NCI-H2107 treated with DMSO at 0.1 percent for 48 hours (cell line): Measurements from ENCODE around the gene GABARAPL2.
A peak's percentile ranks its signal among the peaks of the same experiment; 100 is the strongest.
"Not testable (repeated sequence)": the region's sequence is repeated elsewhere in the genome, so short reads cannot be mapped to it uniquely, and the experiment has no call there.

Experiments
- DNase-seq: peaks from one replicate; lab custom pipeline; 2025; ENCODE audit not compliant: unreplicated experiment; lab: John Stamatoyannopoulos, UW

Gene GABARAPL2

DNA sequence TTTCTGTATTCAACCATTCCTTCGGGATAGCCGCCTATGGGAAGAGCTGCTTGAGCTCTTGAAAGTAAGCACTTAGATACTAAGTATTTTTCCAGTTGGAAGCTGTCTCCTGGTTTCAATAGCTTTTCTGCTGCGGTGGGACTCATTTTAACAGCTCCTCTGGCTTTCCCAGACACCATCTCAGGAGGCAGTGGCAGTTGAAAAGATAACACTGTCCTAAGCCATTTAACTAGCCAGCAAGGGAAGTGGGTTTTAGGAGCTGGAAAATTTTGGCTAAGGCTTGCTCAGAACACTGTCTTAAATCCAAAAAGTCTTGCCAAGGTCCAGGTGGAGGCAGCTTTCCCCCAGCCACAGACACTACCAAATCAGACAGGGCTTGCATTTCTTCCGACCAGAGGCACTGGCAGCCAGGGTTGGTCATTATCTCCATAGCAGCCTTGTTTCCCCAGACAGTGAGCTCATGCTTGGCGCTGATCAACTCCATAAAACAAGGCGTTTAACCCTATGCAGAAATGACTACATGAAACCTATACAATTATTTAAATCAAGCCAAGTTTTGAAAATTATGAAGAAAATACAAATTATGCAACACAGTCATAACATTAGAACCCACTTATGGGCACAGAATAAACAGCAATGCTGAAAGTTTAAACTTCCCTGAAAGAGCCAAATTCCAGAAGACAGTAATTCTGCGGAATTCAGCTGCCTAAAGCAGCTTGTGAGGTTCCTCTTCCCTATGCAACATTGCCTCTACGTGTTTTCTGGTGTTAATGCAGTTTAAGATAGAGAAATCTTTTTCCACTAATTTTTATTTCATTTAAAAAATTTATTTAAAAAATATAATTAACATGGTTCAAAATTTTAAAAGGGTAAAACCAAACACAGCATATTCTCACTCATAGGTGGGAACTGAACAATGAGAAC lies 25.0 kb downstream of the GABARAPL2 start:
- DNase-seq, result no peak

- DNase-seq, result not testable (repeated sequence)
Observed at GRCh38 chr16:75591927-75592326, 25.7 kb downstream of the GABARAPL2 start.

- DNase-seq, result no peak
Observed at GRCh38 chr16:75593308-75593707, 27.1 kb downstream of the GABARAPL2 start.

DNA sequence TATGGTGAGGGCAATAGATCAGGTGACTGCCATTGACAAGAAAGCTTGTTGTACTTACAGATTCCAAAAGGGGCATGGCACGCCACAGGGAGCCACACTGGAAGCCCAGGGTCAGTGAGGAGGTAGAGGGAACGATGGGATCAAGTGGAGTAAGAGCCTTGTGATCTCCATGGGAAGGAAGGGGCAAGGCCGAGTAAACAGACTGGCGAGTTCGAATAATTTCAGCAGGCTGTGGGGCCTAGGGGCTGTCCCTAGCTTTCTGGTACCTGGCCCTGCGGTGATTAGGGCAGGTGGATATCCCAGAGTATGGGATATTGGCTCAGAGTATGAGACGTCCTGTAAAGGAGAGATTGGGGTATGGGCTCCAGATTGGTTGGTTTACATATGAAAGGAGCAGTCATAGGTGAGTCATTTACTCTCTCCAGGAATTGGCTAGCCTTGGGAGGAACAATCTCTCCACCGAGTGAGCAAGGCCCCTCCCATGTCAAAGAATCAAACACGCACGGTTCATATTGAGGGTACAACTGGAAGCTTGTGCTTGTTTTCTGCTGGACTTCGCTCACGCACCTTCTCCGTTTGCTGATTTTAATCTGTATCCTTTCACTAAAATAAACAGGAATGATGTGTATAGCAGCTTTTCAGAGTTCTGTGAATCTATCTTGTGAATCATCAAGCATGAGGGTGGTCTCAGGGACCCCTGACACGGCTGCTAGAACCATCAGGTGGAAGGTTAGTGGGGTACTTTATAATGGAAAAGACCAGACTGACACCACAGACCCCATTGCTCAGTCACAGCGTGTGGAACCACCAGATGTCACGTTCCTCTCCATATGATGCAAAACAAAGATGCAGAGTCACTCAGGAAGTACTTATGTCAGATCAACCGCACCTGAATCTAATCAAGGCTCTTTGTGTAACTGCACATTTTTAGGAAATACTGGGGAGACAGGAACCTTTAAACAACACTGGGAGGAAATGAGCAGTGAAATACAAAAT lies 27.9 kb downstream of the GABARAPL2 start:
- peak; percentile 79 for DNase-seq

GRCh38 chr16:75599452-75600277 lies 33.5 kb downstream of the GABARAPL2 start:
- no peak for DNase-seq

DNA sequence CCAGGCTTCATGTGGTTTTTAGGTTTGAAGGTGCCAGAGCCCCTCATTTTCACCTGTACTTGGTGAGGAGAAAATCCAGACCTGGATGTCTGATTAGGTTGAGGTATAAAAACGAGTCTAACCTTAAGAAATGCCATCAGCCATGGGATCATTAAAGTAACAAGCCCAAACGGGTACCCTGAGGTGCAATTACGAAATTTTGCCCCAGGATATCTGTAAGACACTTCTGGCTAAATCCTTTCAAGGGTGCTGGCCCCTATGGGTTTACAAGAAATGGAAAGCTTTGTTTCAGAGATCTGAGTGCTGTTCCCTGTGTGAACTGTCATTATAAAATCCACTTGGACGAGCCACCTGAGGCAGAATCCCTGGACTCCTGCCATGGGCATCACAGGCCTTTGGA lies 37.1 kb downstream of the GABARAPL2 start:
- DNase-seq, result no peak

DNA sequence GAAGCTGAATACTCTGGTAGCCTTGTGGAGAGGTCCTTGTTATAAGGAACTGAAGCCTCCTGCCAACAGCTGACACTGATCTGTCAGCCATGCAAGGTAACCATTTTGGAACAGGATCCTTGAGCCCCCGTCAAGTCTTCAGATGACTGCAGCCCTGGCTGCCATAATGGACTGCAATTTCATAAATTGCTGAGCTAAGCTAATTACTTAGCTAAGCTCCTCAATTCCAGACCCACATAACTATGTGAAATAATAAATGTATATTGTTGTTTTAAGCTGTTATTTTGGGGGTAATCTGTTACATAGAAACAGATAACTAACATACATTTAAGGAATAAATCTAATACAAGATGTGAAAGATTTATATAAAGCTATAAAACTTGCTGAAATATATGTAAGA lies 40.3 kb downstream of the GABARAPL2 start:
- DNase-seq, result no peak

DNA sequence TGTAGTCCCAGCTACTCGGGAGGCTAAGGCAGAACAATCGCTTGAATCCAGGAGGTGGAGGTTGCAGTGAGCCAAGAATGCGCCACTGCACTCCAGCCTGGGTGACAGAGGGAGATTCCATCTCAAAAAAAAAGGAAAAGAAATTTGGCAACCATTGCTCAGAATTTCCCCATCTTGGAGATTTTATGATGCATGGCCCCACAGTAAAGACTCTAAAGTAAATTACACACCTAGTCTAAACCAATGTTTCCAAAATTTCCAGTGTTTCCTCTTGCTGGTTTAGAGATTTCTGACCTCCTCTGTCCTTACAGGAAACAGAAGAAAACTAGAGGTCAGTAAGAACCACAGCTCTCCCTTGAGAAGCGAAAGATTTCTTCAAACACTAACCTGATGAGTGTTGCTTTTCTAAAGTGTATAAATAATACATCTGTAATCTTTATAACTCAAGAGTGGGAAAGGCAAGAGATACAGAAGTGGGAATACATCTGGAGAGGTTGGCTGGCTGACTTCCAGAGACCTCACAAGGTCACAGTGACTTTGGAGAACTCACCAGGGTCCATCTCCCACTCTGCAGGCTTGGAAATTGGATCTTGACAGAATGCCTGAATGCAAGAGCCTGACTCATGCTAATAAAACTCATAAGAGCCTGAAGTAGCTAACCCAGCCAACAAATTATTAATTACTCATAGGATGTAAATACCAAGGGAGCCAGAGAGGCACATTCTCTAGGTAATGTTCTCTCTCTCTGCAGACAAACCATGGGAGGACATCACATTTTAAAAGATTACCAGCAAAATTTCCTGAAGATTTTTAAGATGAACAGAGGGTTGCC lies 48.1 kb downstream of the GABARAPL2 start:
- no peak for DNase-seq

DNA sequence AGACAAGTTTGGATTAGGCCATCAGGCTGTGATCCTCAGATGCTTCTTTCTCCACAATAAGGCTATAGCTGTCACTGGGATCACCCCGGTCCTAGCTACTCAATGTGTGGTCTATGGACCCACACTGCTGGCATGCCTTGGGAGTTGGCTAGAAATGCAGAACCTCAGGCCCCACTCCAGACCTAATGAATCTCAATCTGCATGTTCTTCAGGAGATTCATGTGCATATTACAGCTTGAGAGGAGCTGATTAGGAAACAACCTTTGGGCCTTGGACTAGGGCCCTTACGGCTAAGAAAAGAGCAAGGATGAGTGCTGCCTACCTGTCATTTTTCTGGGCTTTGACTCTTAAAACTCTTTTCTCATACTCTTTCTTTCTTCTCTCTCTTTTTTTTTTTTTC lies 49.4 kb downstream of the GABARAPL2 start:
- no peak for DNase-seq

GRCh38 chr16:75616521-75617010 lies 50.4 kb downstream of the GABARAPL2 start:
- no peak for DNase-seq

DNA sequence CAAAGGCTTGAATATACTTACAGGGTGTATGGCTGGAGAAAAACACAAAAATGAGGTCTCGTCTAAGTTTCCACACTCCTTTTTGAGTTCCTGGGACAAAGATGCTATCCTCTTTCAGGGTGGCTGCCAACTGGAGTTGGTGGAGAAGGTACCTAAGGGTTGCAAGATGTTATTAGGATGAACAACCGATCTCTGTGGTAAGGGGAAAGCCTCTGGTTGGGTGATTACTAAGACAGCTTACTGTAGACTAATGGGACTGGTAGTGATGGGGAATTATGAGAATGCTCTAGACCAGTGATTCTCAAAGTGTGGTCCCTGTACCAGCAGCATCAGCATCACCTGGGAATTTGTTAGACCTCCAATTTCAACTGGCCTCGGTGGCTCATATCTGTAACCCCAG lies 50.9 kb downstream of the GABARAPL2 start:
- DNase-seq, result no peak

DNA sequence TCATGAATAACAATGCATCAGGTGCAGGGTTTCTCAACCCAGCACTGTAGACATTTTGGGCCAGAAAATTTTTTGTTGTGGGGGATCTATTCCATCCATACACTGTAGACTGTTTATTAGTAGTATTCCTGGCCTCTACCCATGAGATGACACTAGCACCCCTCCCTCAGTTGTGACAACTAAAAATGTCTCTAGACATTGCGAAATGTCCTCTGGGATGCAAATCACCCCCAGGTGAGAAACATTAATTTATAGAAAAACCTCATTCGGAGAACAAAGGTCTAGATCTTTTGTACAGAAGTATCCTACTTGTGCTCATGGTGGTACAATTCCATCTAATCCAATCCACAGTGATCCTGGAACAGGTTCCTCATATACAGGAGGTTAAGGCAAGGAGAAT lies 52.6 kb downstream of the GABARAPL2 start:
- DNase-seq, result no peak

- DNase-seq, result no peak
Observed at GRCh38 chr16:75620326-75621169, 54.4 kb downstream of the GABARAPL2 start.

- peak; percentile 32 for DNase-seq
Observed at GRCh38 chr16:75621170-75621477, 54.9 kb downstream of the GABARAPL2 start.

DNA sequence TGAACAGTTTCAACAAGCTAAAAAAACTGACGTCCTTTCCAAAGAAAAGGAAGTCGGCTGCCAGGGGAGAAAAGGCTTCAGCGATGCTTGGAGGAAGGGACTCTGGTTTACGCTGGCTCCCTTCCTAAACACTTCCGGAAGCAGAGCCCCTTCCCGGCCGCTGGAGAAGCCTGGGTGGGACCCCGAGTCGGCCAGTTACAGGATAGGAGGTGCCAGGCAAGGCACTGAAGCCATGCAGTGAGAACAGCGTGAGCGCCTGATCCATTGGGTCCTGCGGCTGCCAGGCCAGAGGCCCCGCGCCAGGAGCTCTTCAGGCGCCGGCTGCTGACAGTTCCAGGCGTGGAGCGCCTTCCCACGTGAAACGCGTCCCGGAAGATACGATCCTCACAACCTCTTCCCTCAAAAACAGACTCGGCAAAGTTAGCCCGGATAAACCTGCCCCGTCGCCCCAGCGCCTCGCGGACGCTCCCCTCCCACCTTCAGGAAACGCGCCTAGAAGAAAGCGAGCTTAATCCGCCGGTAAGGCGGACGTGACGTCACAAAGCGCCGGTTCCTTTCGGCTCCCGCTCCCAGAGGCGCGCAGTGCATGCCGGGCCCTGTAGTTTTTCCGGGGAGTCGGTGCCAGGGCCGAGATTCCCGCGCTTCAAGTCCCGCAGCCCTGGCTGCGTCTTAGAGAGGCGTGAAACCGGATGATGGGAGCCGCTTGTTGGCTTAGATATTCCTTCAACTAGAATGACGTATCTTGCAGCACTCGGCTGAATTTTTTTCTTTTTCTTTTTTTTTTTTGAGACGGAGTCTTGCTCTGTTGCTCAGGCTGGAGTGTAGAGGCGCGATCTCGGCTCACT lies 56.8 kb downstream of the GABARAPL2 start, which contains the start of gene ADAT1:
Gene ADAT1, minus strand, starts transcription at position 521 of the 845 bp plus-strand sequence. CDS start 2,482 bp downstream, outside the sequence.
- DNase-seq, result peak; percentile 87

DNA sequence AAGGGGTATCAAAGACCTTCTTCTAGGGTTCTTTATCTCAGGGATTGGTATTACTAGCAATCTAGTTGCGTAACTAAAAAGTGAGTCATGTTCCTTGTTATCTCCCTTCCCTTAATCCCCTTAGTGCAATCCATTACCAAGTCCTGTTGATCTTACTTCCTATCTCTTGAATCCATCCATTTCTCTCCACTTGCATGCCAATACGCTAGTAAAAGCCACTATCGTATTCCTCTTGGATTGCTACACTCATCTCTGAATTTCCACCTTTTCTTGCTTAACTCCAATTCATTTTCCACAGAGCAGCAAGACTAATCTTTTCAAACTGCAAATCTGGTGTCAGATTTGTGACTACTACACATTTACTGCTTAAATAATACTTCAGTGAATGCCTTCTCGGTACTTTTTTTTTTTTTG lies 58.7 kb downstream of the GABARAPL2 start:
- no peak for DNase-seq

- DNase-seq, result no peak
Observed at GRCh38 chr16:75626806-75627205, 60.6 kb downstream of the GABARAPL2 start.
